Spleen (tissue), 7 donors: ENCODE results near the gene EXOC4.

Experiments
- POLR2AphosphoS5 ChIP-seq, 3 donors: sonication (generic); formaldehyde crosslinking; IDR thresholded peaks; one replicate each; pipeline ENCODE4 v1.5.1; 2017; ENCODE audit warnings: antibody characterized with exemption in 3 of 3
- TF ChIP-seq, protein P1 (sequence below), 11 experiments: fragments of 200-600 bp in 7 of 11; fragments of 450-650 bp in 4 of 11; sonication (generic) in 4 of 11; IDR thresholded peaks in 8 of 11; conservative IDR thresholded peaks in 3 of 11; 1 replicate in 7 of 11; 2 replicates in 4 of 11; pipeline versions ENCODE4 v1.4.0 to v1.8.0; 2016 to 2021; ENCODE audit warnings: antibody characterized with exemption in 11 of 11, inconsistent platforms in 4 of 11, mild to moderate bottlenecking in 1 of 11
- donor health status: DM: no; HTN: no; CAD: no; lungs with moderate emphysema.
- donor health status: DM: no; HTN: no; CAD: no.
- donor health status: DM: no; HTN: no; CAD: no.

GRCh38 chr7:133790911-133791310 is 538.0 kb downstream of the EXOC4 start:
- TF ChIP-seq, protein P1, sequence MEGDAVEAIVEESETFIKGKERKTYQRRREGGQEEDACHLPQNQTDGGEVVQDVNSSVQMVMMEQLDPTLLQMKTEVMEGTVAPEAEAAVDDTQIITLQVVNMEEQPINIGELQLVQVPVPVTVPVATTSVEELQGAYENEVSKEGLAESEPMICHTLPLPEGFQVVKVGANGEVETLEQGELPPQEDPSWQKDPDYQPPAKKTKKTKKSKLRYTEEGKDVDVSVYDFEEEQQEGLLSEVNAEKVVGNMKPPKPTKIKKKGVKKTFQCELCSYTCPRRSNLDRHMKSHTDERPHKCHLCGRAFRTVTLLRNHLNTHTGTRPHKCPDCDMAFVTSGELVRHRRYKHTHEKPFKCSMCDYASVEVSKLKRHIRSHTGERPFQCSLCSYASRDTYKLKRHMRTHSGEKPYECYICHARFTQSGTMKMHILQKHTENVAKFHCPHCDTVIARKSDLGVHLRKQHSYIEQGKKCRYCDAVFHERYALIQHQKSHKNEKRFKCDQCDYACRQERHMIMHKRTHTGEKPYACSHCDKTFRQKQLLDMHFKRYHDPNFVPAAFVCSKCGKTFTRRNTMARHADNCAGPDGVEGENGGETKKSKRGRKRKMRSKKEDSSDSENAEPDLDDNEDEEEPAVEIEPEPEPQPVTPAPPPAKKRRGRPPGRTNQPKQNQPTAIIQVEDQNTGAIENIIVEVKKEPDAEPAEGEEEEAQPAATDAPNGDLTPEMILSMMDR (IDR thresholded peaks at IDR 0.05 in 8 of 11, conservative IDR thresholded peaks at IDR 0.05 in 3 of 11) = no peak
- no peak for TF ChIP-seq POLR2AphosphoS5 (IDR thresholded peaks at IDR 0.05)
